GM18870 (cell line): ENCODE results near the gene MISP.
"Not testable (repeated sequence)": the region's sequence is repeated elsewhere in the genome, so short reads cannot be mapped to it uniquely, and the experiment has no call there.

Experiments
- ATAC-seq: cut with Tn5 transposase; IDR thresholded peaks from one replicate; pipeline ENCODE4 v1.9.1; 2021; ENCODE audit warnings: moderate library complexity; ENCODE audit not compliant: unreplicated experiment

The MISP gene

GRCh38 chr19:750640-751423 is at the start of gene MISP:
TSS of gene MISP (plus strand) at chr19:751112. CDS start at chr19:756947, 5,835 bp downstream.
- ATAC-seq, result no peak

GRCh38 chr19:702847-703246 is 48.1 kb upstream of the MISP start:
- not testable (repeated sequence) for ATAC-seq

- ATAC-seq, result no peak
These were observed 47.6 kb upstream of the MISP start for GRCh38 chr19:703329-703650.

- no peak for ATAC-seq
These were observed 47.1 kb upstream of the MISP start for GRCh38 chr19:703651-704446.

- no peak for ATAC-seq
These were observed 46.5 kb upstream of the MISP start for GRCh38 chr19:704447-704741.

GRCh38 chr19:708154-709143 is 42.5 kb upstream of the MISP start, which contains the start of gene PALM:
TSS of gene PALM (plus strand) at chr19:708935. CDS start at chr19:709147, 212 bp downstream.
- ATAC-seq, result no peak

- ATAC-seq, result no peak
These were observed 41.5 kb upstream of the MISP start for GRCh38 chr19:709196-709964.

- no peak for ATAC-seq
These were observed 40.8 kb upstream of the MISP start for GRCh38 chr19:709965-710571.

- ATAC-seq, result no peak
These were observed 40.1 kb upstream of the MISP start for GRCh38 chr19:710767-711166.

- no peak for ATAC-seq
These were observed 39.7 kb upstream of the MISP start for GRCh38 chr19:711254-711653.

- no peak for ATAC-seq
These were observed 35.6 kb upstream of the MISP start for GRCh38 chr19:715347-715746.

- no peak for ATAC-seq
These were observed 32.5 kb upstream of the MISP start for GRCh38 chr19:718251-718951.

GRCh38 chr19:718991-719512 is 31.9 kb upstream of the MISP start:
- ATAC-seq, result no peak

- ATAC-seq, result no peak
These were observed 31.1 kb upstream of the MISP start for GRCh38 chr19:719636-720344.

- no peak for ATAC-seq
These were observed 30.4 kb upstream of the MISP start for GRCh38 chr19:720345-721160.

- ATAC-seq, result no peak
These were observed 28.3 kb upstream of the MISP start for GRCh38 chr19:722553-723101.

GRCh38 chr19:723247-723646 is 27.7 kb upstream of the MISP start:
- ATAC-seq, result no peak
